Measurements from ENCODE around the gene SHISA3. TPM values are rescaled to one million over a fixed set of nuclear protein-coding genes. Genes with fewer than 3 reads are reported as not detected.

The SHISA3 gene
- total RNA-seq = 10 to 100 TPM in 3 of 4 donors, 1 to 10 TPM in 1; 6.9 to 55.5 (median 37.5) TPM

DNA sequence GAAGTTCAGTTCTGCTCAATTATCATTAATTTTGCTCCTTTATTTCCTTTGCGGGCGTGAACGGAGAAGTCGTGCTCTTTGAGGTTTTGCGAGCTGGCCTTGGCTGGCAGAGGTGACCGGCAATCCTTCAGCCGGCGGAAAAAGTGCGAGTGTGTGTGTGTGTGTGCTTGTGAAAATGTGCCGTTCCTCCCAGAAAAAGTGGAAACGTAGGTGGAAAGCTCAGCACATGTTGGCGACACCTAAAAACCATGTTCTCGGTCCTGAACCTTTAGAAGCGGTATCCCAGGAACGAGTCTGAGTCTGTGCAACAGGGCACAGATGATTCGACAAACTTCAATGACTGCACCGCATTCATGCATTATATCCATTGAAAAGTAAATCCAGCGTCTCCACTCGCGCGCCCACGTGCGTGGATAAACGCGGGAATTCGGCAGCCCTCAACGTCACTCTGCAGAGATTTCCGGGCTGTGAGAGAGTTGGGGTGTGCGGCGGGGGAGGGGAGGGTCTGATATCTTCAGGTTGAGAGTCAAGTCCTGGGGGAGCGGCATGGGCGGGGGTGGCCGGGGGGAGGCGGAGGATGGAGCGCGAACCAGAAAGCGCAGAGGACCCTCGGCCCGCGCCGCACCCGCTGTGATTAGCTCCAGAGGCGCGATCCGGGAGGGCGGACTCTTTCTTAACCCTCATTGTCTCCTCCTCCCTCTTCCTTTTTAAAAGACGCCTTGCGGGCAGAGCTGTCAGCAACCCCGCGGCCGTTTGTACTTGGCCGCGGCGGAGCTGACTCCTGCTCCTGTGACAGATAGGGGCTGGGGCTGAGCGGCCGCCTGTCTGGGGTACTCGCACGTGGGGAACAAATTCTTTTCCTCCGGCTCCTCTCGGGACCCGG, at the start of gene SHISA3:
SHISA3 (plus strand) TSS at position 737 of the 883 bp plus-strand sequence. CDS start 569 bp downstream, outside the sequence.
- Histone ChIP-seq H3K36me3 (no peaks in the 10 kb centered on the region), H3K27ac (peak within 1 kb of the TSS; percentile 48 to 80 (median 57)), H3K4me3 (peak within 1 kb of the TSS; percentile 40 to 70 (median 63)), H3K9me3 (no peaks in the 10 kb centered on the region), H3K4me1 (peaks cover 0 to 31% (median 18%) of the 10 kb centered on the region in 4 donors), H3K27me3 (peaks cover 0 to 52% of the 10 kb centered on the region in 2 donors)
- peak in 1 of 2 donors; percentile 19 for DNase-seq (ENCODE audit: low spot score in 2 of 2)
- no peak for TF ChIP-seq EP300 (IDR thresholded peaks at IDR 0.05)
- TF ChIP-seq, protein P1, sequence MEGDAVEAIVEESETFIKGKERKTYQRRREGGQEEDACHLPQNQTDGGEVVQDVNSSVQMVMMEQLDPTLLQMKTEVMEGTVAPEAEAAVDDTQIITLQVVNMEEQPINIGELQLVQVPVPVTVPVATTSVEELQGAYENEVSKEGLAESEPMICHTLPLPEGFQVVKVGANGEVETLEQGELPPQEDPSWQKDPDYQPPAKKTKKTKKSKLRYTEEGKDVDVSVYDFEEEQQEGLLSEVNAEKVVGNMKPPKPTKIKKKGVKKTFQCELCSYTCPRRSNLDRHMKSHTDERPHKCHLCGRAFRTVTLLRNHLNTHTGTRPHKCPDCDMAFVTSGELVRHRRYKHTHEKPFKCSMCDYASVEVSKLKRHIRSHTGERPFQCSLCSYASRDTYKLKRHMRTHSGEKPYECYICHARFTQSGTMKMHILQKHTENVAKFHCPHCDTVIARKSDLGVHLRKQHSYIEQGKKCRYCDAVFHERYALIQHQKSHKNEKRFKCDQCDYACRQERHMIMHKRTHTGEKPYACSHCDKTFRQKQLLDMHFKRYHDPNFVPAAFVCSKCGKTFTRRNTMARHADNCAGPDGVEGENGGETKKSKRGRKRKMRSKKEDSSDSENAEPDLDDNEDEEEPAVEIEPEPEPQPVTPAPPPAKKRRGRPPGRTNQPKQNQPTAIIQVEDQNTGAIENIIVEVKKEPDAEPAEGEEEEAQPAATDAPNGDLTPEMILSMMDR (IDR thresholded peaks at IDR 0.05) = no peak
- no peak for TF ChIP-seq POLR2A (IDR thresholded peaks at IDR 0.05)
- WGBS, 2 donors = 9% methylated on average over 49 to 54 of the region's 61 CpGs

DNA sequence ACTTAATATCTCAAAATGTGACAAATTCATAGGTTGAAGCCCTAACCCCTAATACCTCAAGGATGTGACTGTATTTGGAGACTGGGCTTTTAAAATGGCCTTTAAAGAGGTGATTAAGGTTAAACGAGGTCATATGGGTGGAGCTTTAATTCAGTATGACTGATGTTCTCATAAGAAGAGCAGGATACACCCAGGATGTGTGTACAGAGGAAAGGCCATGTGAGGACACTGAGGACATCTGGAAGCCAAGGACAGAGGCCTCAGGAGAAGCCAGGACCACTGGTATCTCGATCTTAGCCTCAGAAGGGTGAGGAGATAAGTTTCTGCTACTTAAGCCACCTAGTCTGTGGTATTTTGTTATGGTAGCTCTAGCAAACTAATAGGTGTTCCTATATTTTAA, 49.0 kb upstream of the SHISA3 start:
- no peak overlapping the region for H3K4me3 ChIP-seq

DNA sequence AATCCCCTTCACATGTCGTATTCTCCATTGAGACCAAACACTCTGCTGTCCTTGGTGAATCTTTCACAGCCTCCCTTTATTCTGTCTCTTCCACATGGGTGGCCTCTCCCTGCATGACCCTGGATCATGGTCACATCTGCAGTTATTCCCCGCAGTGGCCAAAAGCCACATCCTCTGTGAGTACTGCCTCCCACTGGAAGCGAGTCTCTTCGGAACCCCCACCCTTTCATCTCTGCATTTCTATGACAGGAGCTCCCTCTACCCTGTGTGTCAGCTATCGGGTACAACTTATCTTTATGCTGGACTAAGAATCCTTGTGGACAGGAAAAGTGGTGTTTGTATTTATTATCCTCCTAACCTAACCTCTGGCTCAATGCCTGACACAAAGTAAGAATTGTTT, 48.6 kb upstream of the SHISA3 start:
- TF ChIP-seq EP300 (IDR thresholded peaks at IDR 0.05) (no peak), POLR2A (IDR thresholded peaks at IDR 0.05) (no peak)
- TF ChIP-seq, protein P1 (IDR thresholded peaks at IDR 0.05) = no peak
- 67 to 68% methylated on average over 5 of the region's 5 CpGs for WGBS, 2 donors
- H3K27ac ChIP-seq = no peak overlapping the region

More for the DNA sequence above, 49.0 kb upstream of the SHISA3 start:
- no peak for TF ChIP-seq EP300 (IDR thresholded peaks at IDR 0.05)
- TF ChIP-seq, protein P1 (IDR thresholded peaks at IDR 0.05) = no peak
- no peak for TF ChIP-seq POLR2A (IDR thresholded peaks at IDR 0.05)
- no peaks in the 10 kb centered on the region for H3K27me3 ChIP-seq
- WGBS, 2 donors = 71 to 77% methylated on average over 2 of the region's 2 CpGs
- no peaks in the 10 kb centered on the region for H3K9me3 ChIP-seq
- peaks cover 0 to 7% (median 0%) of the 10 kb centered on the region in 4 donors for H3K4me1 ChIP-seq
- no peak for DNase-seq (ENCODE audit: low spot score in 2 of 2)
- H3K36me3 ChIP-seq = no peaks in the 10 kb centered on the region
- no peak overlapping the region for H3K27ac ChIP-seq

DNA sequence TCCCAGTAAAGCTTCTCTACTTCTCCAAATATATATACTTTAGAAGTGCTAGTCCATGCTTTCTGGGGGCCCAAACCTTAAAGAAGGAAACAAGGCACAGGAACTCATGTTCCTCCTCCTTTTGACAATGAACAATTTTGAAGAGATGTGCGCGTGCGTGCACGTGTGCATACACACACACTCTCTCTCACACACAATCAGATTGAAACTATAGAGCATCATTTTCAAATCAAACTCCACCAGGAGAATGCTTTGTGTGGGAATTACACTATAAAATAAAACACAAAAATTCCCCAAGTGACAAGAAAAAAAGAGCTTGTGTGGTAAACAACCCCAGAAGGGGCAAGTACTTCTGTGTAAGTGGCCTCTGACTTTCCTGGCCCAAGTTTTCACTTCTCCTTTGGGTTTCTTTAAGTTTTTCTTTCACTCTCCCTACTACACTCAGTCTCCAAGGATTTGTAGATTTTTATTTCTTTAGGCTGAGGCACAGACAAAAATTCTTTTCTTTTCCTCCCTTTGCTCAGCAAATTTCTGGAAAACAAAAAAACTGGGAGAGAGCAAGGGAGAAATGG, 46.6 kb upstream of the SHISA3 start:
- peak overlapping the region in 2 of 4 donors; percentile 1 to 13 for H3K27ac ChIP-seq
- H3K27me3 ChIP-seq = no peaks in the 10 kb centered on the region
- no peak overlapping the region for H3K4me3 ChIP-seq
- WGBS, 2 donors = 75 to 83% methylated on average over 4 of the region's 4 CpGs
- no peaks in the 10 kb centered on the region for H3K9me3 ChIP-seq
- H3K36me3 ChIP-seq = no peaks in the 10 kb centered on the region
- H3K4me1 ChIP-seq = peaks cover 0 to 7% (median 0%) of the 10 kb centered on the region in 4 donors
- no peak for DNase-seq (ENCODE audit: low spot score in 2 of 2)
- TF ChIP-seq POLR2A (IDR thresholded peaks at IDR 0.05) (no peak), EP300 (IDR thresholded peaks at IDR 0.05) (no peak)

More for the DNA sequence above, 48.6 kb upstream of the SHISA3 start:
- Histone ChIP-seq H3K27me3 (no peaks in the 10 kb centered on the region), H3K9me3 (no peaks in the 10 kb centered on the region), H3K36me3 (no peaks in the 10 kb centered on the region), H3K4me3 (no peak overlapping the region), H3K4me1 (peaks cover 0 to 7% (median 0%) of the 10 kb centered on the region in 4 donors)
- no peak for DNase-seq (ENCODE audit: low spot score in 2 of 2)

DNA sequence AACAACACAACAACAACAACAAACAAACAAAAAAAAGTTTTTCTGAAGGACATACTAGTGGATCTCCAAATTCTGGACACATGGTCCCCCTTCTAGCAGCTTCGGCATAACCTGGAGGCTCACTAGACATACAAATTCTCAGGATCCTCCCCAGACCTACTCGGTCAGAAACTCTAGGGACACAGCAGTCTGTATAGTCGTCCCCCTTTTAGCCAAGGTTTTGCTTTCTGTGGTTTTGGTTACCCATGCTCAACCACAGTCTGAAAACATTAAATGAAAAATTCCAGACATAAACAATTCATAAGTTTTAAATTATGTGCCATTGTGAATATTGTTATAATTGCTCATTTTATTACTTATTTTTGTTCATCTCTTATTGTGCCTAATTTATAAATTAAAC, 45.2 kb upstream of the SHISA3 start:
- no peak overlapping the region for H3K27ac ChIP-seq
- WGBS, 2 donors = 88 to 90% methylated on average over 3 of the region's 3 CpGs
- DNase-seq (ENCODE audit: low spot score in 2 of 2) = no peak
- no peaks in the 10 kb centered on the region for H3K36me3 ChIP-seq
- H3K4me1 ChIP-seq = peaks cover 0 to 7% (median 0%) of the 10 kb centered on the region in 4 donors
- no peaks in the 10 kb centered on the region for H3K27me3 ChIP-seq
- H3K9me3 ChIP-seq = no peaks in the 10 kb centered on the region
- TF ChIP-seq POLR2A (IDR thresholded peaks at IDR 0.05) (no peak), EP300 (IDR thresholded peaks at IDR 0.05) (no peak)
- TF ChIP-seq, protein P1 (IDR thresholded peaks at IDR 0.05) = no peak
- no peak overlapping the region for H3K4me3 ChIP-seq
